Suprapubic skin (tissue), 4 donors: ENCODE results near the gene UBA1. TPM values are rescaled to one million over a fixed set of nuclear protein-coding genes. Genes with fewer than 3 reads are reported as not detected.

Experiments used
- DNase-seq, 2 donors: peaks; one replicate each; pipeline ENCODE4 v3.0.0-alpha.2; 2019; ENCODE audit warnings: low spot score in 2 of 2
- H3K27ac ChIP-seq: fragments of 200-600 bp; sonication (generic); one replicate; pipeline ENCODE4 v1.5.1; 2019
- H3K27me3 ChIP-seq: fragments of 200-600 bp; sonication (generic); one replicate; pipeline ENCODE4 v1.5.1; 2019
- H3K36me3 ChIP-seq: fragments of 200-600 bp; sonication (generic); one replicate; pipeline ENCODE4 v1.5.1; 2019
- H3K4me1 ChIP-seq: fragments of 200-600 bp; sonication (generic); one replicate; pipeline ENCODE4 v1.5.1; 2019
- H3K4me3 ChIP-seq: fragments of 200-600 bp; sonication (generic); one replicate; pipeline ENCODE4 v1.5.1; 2019; ENCODE audit warnings: mild to moderate bottlenecking
- H3K9me3 ChIP-seq: fragments of 200-600 bp; sonication (generic); one replicate; pipeline ENCODE4 v1.5.1; 2019
- CTCF ChIP-seq, 2 donors: fragments of 200-600 bp in 1 of 2; fragments of 450-650 bp in 1 of 2; sonication (generic) in 1 of 2; IDR thresholded peaks; one replicate each; pipeline ENCODE4 v1.5.1; 2016 to 2019; ENCODE audit warnings: antibody characterized with exemption in 2 of 2, mild to moderate bottlenecking in 1 of 2, moderate library complexity in 1 of 2
- EP300 ChIP-seq: sonication (generic); formaldehyde crosslinking; IDR thresholded peaks from one replicate; pipeline ENCODE4 v1.6.1; 2017; ENCODE audit warnings: antibody characterized with exemption
- POLR2A ChIP-seq, 2 donors: fragments of 450-650 bp; IDR thresholded peaks; one replicate each; pipeline ENCODE4 v1.6.1; 2017; ENCODE audit warnings: antibody characterized with exemption in 2 of 2, mild to moderate bottlenecking in 2 of 2, moderate library complexity in 2 of 2
- POLR2AphosphoS5 ChIP-seq, 3 donors: sonication (generic); formaldehyde crosslinking; IDR thresholded peaks; one replicate each; pipeline ENCODE4 v1.6.1; 2017; ENCODE audit warnings: antibody characterized with exemption in 3 of 3
- WGBS: methylation state at CpG from one replicate; pipeline ENCODE4 v1.1.5; 2018; 5-methylcytosine and 5-hydroxymethylcytosine counted together
- total RNA-seq, 4 donors: library from RNA; depleted of rRNA; stranded (reverse); fragments of >200 nt; gene quantifications; one replicate each; pipeline ENCODE4 v1.1.0, GENCODE V29; 2016

The UBA1 gene
- total RNA-seq, 4 donors from 2014 or later: 146 to 186 (median 157) TPM

- H3K9me3 ChIP-seq: no peaks in the 10 kb centered on the region
- peak in 1 of 2 donors; percentile 41 for DNase-seq
- no peak for TF ChIP-seq CTCF (IDR thresholded peaks at IDR 0.05)
- no peak for TF ChIP-seq POLR2AphosphoS5 (IDR thresholded peaks at IDR 0.05)
- TF ChIP-seq EP300: no peak
- TF ChIP-seq POLR2A (IDR thresholded peaks at IDR 0.05): no peak
- peaks cover 60% of the 10 kb centered on the region for H3K36me3 ChIP-seq
- H3K27me3 ChIP-seq: no peaks in the 10 kb centered on the region
- peaks cover 14% of the 10 kb centered on the region for H3K4me1 ChIP-seq
- no peak overlapping the region for H3K27ac ChIP-seq
- H3K4me3 ChIP-seq: no peak overlapping the region
- WGBS: 89% methylated on average over 12 of the region's 12 CpGs
Measured at GRCh38 chrX:47212381-47213293, 19.0 kb downstream of the UBA1 start.

DNA sequence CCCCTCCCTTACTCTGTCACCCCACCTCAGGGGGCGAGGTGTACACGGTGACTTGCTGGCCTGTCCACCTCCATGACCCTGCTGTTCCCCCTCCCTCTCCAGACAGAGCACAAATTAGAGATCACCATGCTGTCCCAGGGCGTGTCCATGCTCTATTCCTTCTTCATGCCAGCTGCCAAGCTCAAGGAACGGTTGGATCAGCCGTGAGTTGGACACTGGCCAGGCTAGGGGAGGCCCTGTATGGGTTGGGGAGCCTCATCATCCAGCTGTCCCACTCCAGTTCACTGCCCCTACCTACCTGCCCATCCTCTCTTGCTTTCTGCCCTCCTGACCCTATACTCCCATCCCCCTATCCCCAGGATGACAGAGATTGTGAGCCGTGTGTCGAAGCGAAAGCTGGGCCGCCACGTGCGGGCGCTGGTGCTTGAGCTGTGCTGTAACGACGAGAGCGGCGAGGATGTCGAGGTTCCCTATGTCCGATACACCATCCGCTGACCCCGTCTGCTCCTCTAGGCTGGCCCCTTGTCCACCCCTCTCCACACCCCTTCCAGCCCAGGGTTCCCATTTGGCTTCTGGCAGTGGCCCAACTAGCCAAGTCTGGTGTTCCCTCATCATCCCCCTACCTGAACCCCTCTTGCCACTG is 20.9 kb downstream of the UBA1 start:
- Histone ChIP-seq H3K27me3 (no peaks in the 10 kb centered on the region), H3K27ac (no peak overlapping the region), H3K36me3 (peaks cover 45% of the 10 kb centered on the region), H3K9me3 (no peaks in the 10 kb centered on the region), H3K4me1 (peaks cover 16% of the 10 kb centered on the region), H3K4me3 (no peak overlapping the region)
- no peak for TF ChIP-seq POLR2A (IDR thresholded peaks at IDR 0.05)
- TF ChIP-seq POLR2AphosphoS5 (IDR thresholded peaks at IDR 0.05): no peak
- TF ChIP-seq CTCF (IDR thresholded peaks at IDR 0.05): no peak
- no peak for TF ChIP-seq EP300
- DNase-seq: peak in 1 of 2 donors; percentile 62
- 86% methylated on average over 20 of the region's 20 CpGs for WGBS

GRCh38 chrX:47215291-47215900 is 21.8 kb downstream of the UBA1 start:
- H3K36me3 ChIP-seq: peaks cover 37% of the 10 kb centered on the region
- 82% methylated on average over 10 of the region's 12 CpGs for WGBS
- no peak overlapping the region for H3K27ac ChIP-seq
- TF ChIP-seq CTCF (IDR thresholded peaks at IDR 0.05) (no peak), EP300 (no peak), POLR2A (IDR thresholded peaks at IDR 0.05) (no peak), POLR2AphosphoS5 (IDR thresholded peaks at IDR 0.05) (no peak)
- H3K4me1 ChIP-seq: peaks cover 24% of the 10 kb centered on the region
- DNase-seq: peak in 1 of 2 donors; percentile 58
- no peak overlapping the region for H3K4me3 ChIP-seq
- no peaks in the 10 kb centered on the region for H3K27me3 ChIP-seq
- H3K9me3 ChIP-seq: no peaks in the 10 kb centered on the region

- WGBS: 81% methylated on average over 8 of the region's 8 CpGs
- H3K27ac ChIP-seq: peak overlapping the region; percentile 97
- DNase-seq: peak in 1 of 2 donors; percentile 56
- no peaks in the 10 kb centered on the region for H3K9me3 ChIP-seq
- no peaks in the 10 kb centered on the region for H3K27me3 ChIP-seq
- peaks cover 36% of the 10 kb centered on the region for H3K36me3 ChIP-seq
- TF ChIP-seq EP300: no peak
- no peak for TF ChIP-seq CTCF (IDR thresholded peaks at IDR 0.05)
- no peak for TF ChIP-seq POLR2AphosphoS5 (IDR thresholded peaks at IDR 0.05)
- TF ChIP-seq POLR2A (IDR thresholded peaks at IDR 0.05): no peak
- H3K4me1 ChIP-seq: peaks cover 31% of the 10 kb centered on the region
- H3K4me3 ChIP-seq: no peak overlapping the region
Measured at GRCh38 chrX:47216393-47216925, 22.8 kb downstream of the UBA1 start.
